Neuron (in vitro differentiated cells): ENCODE data around the gene EFCAB14.
"Not testable (repeated sequence)": the region's sequence is repeated elsewhere in the genome, so short reads cannot be mapped to it uniquely, and the experiment has no call there.

Source experiments
- H2AFZ ChIP-seq: one replicate; pipeline ENCODE4 v1.6.1; 2013; ENCODE audit warnings: low read depth, mild to moderate bottlenecking, inconsistent platforms, low read length, moderate library complexity
- H3K27me3 ChIP-seq: one replicate; pipeline ENCODE4 v1.6.1; 2013; ENCODE audit warnings: low read length; ENCODE audit not compliant: insufficient read depth
- H3K36me3 ChIP-seq: one replicate; pipeline ENCODE4 v1.6.1; 2013; ENCODE audit warnings: low read length; ENCODE audit not compliant: insufficient read depth
- H3K4me1 ChIP-seq: one replicate; pipeline ENCODE4 v1.6.1; 2013; ENCODE audit warnings: low read length; ENCODE audit not compliant: insufficient read depth
- H3K4me3 ChIP-seq: 2 replicates; pipeline ENCODE4 v1.5.1; 2013; ENCODE audit warnings: mild to moderate bottlenecking, low read length, moderate library complexity
- H3K9me3 ChIP-seq: one replicate; pipeline ENCODE4 v1.6.1; 2013; ENCODE audit warnings: low read length

EFCAB14 gene

GRCh38 chr1:46717654-46718053 lies 1.3 kb downstream of the EFCAB14 start:
- Histone ChIP-seq H2AFZ (no peak overlapping the region), H3K27me3 (peaks cover 4% of the 10 kb centered on the region), H3K9me3 (no peaks in the 10 kb centered on the region), H3K36me3 (peaks cover 29% of the 10 kb centered on the region), H3K4me3 (peak overlapping the region; percentile 75), H3K4me1 (peaks cover 19% of the 10 kb centered on the region)

GRCh38 chr1:46714976-46715375 lies 3.9 kb downstream of the EFCAB14 start:
- peaks cover 19% of the 10 kb centered on the region for H3K4me1 ChIP-seq
- no peaks in the 10 kb centered on the region for H3K9me3 ChIP-seq
- H2AFZ ChIP-seq: no peak overlapping the region
- H3K4me3 ChIP-seq: no peak overlapping the region
- peaks cover 44% of the 10 kb centered on the region for H3K36me3 ChIP-seq
- H3K27me3 ChIP-seq: no peaks in the 10 kb centered on the region

DNA sequence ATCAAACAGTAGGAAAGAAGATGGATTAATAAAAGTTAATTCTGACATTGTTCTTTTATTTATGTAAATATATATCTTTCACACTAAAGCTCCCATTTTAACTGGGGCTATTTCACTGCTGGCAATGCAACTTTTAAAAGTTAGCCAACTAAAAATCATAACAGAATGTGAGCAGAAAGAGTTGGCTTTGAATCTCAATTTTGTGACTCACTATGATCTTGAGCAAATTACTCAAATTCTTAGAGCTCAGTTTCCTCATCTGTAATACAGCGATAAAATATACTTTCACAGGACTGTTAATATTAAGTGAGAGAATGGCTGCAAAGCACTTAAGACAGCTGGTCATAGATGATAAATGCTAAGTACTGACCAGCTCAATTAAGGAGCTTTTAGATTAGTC lies 10.8 kb downstream of the EFCAB14 start:
- Histone ChIP-seq H3K36me3 (peaks cover 69% of the 10 kb centered on the region), H3K4me1 (no peaks in the 10 kb centered on the region), H3K4me3 (no peak overlapping the region), H3K27me3 (no peaks in the 10 kb centered on the region), H3K9me3 (no peaks in the 10 kb centered on the region), H2AFZ (no peak overlapping the region)

DNA sequence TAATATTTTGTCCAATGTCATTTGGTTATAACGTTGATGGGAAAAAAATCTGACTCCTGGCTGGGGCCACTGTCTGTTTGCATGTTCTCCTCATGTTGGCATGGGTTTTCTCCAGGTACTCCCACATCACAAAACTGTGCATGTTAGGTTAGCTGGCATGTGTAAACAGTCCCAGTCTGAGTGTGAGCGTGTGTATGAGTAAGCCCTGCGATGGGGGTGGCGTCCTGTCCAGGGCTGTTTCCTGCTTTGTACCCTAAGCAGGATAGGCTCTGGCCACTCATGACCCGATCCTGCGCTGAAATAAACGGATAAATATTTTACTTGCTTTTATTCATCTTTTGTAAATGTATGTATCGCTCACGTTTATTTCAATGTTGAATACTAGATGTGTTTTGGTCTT lies 13.5 kb downstream of the EFCAB14 start:
- H3K4me3 ChIP-seq: no peak overlapping the region
- H2AFZ ChIP-seq: no peak overlapping the region
- H3K4me1 ChIP-seq: no peaks in the 10 kb centered on the region
- H3K27me3 ChIP-seq: no peaks in the 10 kb centered on the region
- H3K36me3 ChIP-seq: peaks cover 59% of the 10 kb centered on the region
- H3K9me3 ChIP-seq: no peaks in the 10 kb centered on the region

GRCh38 chr1:46703927-46704641 lies 14.8 kb downstream of the EFCAB14 start:
- H2AFZ ChIP-seq: no peak overlapping the region
- peaks cover 54% of the 10 kb centered on the region for H3K36me3 ChIP-seq
- no peaks in the 10 kb centered on the region for H3K27me3 ChIP-seq
- no peaks in the 10 kb centered on the region for H3K4me1 ChIP-seq
- no peak overlapping the region for H3K4me3 ChIP-seq
- no peaks in the 10 kb centered on the region for H3K9me3 ChIP-seq

DNA sequence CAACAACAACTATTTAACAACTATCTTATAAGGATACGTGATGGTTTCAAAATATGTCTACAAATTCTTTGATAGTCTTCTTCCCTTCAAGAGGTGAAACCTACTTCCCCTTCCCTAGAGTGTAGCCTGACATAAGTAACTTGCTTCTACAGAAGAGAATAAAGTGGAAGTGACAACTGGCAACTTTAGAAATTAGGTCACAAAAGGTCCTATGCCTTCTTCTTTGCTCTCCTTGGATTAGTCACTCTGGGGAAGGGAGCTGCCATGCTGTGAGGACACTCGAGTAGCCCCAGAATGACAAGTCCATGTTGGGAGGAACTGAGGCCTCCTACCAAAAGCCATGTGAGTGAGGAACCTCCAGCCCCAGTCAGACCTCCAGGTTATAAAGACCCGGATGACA lies 19.2 kb downstream of the EFCAB14 start:
- Histone ChIP-seq H3K9me3 (peaks cover 5% of the 10 kb centered on the region), H3K4me3 (no peak overlapping the region), H3K27me3 (no peaks in the 10 kb centered on the region), H2AFZ (no peak overlapping the region), H3K36me3 (peaks cover 41% of the 10 kb centered on the region), H3K4me1 (no peaks in the 10 kb centered on the region)

GRCh38 chr1:46697053-46697452 lies 21.9 kb downstream of the EFCAB14 start:
- peaks cover 28% of the 10 kb centered on the region for H3K36me3 ChIP-seq
- H3K9me3 ChIP-seq: peaks cover 5% of the 10 kb centered on the region
- H3K4me3 ChIP-seq: no peak overlapping the region
- no peaks in the 10 kb centered on the region for H3K27me3 ChIP-seq
- H2AFZ ChIP-seq: no peak overlapping the region
- no peaks in the 10 kb centered on the region for H3K4me1 ChIP-seq

GRCh38 chr1:46694676-46695075 lies 24.2 kb downstream of the EFCAB14 start:
- not testable (repeated sequence) for H3K4me1 ChIP-seq, H2AFZ ChIP-seq, H3K4me3 ChIP-seq, H3K9me3 ChIP-seq, H3K27me3 ChIP-seq
- peaks cover 46% of the 10 kb centered on the region for H3K36me3 ChIP-seq

GRCh38 chr1:46692811-46693770 lies 25.8 kb downstream of the EFCAB14 start:
- H3K4me3 ChIP-seq: no peak overlapping the region
- H3K36me3 ChIP-seq: peaks cover 60% of the 10 kb centered on the region

DNA sequence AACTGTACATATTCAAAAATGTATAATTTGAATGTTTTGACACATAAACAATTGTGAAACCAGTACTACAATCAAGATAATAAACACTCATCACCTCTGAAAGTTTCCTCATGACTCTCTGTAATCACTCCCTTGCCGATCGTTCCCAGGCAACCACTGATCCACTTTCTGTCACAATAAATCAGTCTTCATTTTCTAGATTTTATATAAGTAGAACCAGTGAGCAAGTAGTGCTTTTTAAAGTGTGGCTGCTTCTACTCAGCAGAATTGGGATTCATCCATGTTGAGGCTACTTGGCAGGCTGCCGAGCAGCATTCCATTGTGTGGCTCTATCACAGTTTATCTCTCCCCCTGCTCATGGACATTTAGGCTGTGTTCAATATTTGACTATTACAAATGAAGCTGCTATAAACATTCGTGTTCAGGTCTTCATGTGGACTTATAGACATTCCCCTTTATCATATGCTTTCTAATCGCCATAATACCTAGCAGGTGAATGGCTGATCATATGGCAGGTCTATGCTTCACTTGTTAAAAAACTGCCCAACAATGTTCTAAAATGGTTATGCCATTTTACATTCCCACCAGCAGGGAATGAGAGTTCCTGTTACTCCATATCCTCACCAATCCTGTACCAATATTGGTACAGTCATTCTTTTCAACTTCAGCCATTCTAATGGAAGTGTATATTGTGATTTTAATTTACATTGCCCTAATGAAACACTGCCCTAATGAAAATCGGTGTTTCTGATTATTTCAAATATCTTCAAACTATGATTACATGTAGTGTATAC lies 26.7 kb downstream of the EFCAB14 start:
- no peak overlapping the region for H3K4me3 ChIP-seq

More at GRCh38 chr1:46692811-46693770, 25.8 kb downstream of the EFCAB14 start:
- Histone ChIP-seq H2AFZ (no peak overlapping the region), H3K9me3 (peaks cover 5% of the 10 kb centered on the region), H3K27me3 (no peaks in the 10 kb centered on the region), H3K4me1 (no peaks in the 10 kb centered on the region)

DNA sequence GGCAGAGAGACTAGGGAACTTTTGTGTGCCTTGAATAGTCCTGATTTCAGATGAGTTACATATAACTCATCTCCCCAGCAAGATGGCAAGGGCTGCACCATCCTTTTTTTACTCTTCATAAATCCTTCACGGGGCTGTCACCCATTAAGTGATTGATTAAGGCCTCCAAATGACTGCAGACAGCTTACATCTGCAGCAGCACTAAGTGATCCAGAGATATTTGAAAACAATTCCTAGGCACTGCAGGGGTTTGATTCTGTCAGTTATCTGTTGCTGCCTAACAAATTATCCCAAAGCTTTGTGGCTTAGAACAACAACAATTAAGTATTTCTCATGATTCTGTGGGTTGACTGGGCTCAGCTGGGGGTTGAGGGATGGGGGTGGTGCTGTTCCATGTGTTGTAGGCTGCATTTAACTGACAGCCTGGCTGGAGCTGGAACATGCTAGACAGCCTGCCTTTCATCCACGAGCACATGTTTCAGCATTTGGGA lies 27.9 kb downstream of the EFCAB14 start:
- Histone ChIP-seq H2AFZ (no peak overlapping the region), H3K4me3 (no peak overlapping the region), H3K27me3 (no peaks in the 10 kb centered on the region), H3K4me1 (no peaks in the 10 kb centered on the region), H3K9me3 (peaks cover 5% of the 10 kb centered on the region), H3K36me3 (peaks cover 66% of the 10 kb centered on the region)

More for the DNA sequence above, 26.7 kb downstream of the EFCAB14 start:
- Histone ChIP-seq H3K4me1 (no peaks in the 10 kb centered on the region), H3K9me3 (peaks cover 5% of the 10 kb centered on the region), H3K27me3 (no peaks in the 10 kb centered on the region), H3K36me3 (peaks cover 65% of the 10 kb centered on the region), H2AFZ (no peak overlapping the region)

DNA sequence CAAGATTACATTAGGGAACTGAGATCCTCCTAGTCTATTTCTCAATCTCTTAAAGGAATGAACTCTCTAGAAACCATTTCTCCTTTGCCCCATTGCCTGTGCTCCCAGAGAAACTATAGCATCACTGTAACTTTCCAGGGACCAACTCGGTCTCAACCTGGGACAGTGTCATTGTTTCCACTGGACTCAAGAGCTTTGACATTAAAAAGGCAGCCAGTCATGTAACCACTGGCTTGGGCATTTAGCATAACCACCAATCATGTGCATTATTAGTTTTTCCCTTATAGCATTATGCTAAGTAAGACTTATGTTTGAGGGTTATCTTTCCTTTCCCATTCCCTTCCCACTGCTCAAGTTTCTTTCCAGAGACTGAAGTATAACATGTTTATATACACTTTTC lies 29.0 kb downstream of the EFCAB14 start:
- H3K4me3 ChIP-seq: no peak overlapping the region
- no peaks in the 10 kb centered on the region for H3K27me3 ChIP-seq
- peaks cover 68% of the 10 kb centered on the region for H3K36me3 ChIP-seq
- H2AFZ ChIP-seq: no peak overlapping the region
- H3K9me3 ChIP-seq: no peaks in the 10 kb centered on the region
- H3K4me1 ChIP-seq: no peaks in the 10 kb centered on the region
